NCI-H2107 treated with DMSO at 0.1 percent for 48 hours (cell line): ENCODE data around the gene MAP4K3.

Experiments used
- DNase-seq: peaks from one replicate; lab custom pipeline; 2025; ENCODE audit not compliant: unreplicated experiment; lab: John Stamatoyannopoulos, UW

The MAP4K3 gene

DNA sequence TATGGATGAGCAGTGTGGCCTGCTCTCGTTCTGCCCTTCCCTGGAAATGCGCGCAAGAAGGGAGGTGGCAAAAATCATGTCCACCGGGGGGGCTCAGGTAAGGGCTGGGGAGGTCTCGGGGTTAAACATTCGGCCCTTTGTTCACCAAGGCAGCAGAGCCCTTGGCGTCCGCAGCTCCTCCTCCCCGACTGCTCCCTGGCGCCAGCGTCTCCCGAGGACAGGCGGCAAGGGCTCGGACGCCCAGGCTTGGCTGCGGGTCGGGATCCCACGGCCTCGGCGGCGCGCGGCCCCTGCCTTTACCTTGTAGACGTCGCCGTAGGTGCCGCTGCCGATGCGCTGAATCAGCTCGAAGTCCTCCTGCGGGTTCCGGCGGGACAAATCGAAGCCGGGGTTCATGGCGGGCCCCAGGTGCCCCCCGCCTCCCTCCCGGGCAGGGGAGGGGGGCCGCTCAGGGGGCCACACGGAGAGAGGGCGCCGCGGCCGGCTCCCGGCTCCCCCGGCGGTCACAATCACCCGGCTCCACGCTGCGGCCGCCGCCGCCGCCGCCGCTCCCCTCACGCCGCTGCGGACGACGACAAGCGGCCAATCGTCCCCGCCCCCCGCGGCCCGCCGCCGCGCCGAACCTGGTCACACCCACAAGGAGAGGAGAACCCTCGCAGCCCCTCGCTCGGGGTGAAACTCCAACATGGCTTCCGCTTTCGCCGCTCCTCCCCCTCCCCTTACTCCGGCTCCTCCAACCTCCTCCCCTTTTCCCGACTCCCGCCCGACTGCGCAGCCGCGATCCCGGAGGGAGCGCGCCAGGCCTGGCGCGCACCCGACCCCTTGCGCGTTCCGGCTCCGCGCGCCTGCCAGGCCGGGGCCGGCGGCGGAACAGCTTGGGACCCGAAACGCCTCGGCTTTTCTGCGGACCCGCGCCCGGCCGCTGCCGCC, at the start of gene MAP4K3:
Gene MAP4K3 (minus strand): TSS at position 694 of the 930 bp plus-strand sequence. CDS start 298 bp downstream, at position 396.
- peak; percentile 90 for DNase-seq

DNA sequence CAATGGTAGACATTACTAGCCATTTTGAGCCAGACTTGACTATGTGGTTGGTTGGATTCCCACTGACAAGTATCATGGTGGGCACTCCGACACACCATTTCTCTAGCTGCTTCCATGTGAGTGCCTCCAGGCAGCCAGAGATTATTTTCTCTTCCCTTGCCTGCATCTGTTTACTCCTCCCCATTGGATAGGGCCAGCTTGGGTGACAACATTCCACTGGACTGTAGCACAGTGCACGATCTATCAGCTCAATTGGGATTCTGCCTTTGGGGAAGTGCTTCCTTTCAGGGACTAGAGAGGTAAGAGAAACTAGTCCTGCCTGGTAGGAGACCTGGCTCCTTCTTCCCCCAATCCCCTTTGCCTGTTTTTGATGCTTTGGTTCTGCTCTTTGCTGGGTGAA, 49.0 kb upstream of the MAP4K3 start:
- no peak for DNase-seq

DNA sequence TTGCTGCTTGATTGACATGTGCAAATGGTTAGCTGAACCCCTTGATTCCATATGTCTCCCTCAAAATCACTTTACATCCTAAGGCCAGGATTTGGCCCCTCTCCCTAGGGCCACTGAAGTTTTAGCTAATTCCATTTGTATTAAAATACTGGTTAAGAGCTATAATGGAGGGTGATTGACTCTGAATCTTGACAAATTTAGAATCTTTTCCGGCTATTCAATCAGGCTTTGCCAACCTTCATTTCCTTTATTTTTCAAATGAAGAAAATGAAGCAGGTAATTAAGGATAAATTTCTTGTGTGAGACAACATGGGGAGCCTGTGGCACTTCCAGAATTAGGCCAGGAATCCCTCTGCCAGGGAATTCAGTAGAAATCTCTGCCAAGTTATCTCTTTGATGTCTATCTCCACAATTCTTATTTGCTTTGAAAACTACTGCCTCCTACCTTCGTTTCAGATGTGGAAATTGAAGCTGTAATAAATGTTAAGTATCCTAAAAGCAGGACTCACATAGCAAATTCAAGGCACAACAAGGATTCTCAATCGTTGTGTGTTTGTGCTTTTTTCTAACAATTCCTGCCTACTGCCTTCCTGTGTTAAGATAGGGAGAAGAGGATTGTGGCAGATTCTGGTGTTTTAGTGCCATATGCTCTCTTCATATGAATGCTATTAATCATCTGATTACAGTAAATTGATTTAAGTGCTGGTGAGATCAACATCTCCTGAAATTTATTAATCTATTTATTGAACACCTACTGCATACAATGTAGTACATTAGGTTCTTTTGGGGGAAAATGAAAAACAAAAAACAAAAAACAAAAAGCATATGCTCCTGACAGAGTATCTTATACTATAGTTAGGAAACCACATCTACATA, 47.8 kb upstream of the MAP4K3 start:
- no peak for DNase-seq

DNA sequence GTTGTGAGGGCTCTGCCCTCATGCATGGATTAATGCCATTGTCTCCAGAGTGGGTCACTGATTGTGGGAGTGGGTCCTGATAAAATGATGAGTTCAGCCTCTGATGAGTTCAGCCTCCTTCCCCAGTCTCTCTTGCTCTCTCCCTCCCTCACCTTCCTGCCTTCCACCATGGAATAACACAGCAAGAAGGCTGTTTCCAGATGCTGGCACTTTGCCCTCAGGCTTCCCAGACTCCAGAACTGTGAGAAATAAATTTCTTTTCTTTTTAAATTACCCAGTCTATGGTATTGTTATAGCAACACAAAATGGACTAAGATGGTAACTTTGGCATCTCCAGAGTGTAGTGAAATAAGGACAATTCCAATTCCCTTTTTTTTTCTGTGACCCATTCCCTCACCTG, 47.1 kb upstream of the MAP4K3 start:
- DNase-seq = no peak

DNA sequence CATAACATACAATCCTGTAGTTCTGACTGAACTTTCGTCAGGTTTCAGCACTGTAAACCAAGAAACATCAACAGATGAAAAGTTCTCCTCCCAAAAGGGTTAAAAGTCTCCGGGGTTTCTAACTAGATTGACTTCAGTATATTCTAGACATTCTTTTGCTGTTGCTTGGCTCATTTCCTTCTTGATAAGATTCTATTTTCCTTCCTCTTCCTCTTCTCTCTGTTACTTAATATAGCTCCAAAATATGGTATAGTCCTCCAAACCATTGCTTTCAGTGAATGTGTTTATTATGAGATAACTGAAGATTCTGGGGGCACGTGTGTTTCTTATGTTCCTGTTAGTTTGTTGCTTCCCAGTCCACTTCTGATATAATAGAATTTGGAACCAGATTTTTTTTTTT, 46.4 kb upstream of the MAP4K3 start:
- DNase-seq = no peak

DNA sequence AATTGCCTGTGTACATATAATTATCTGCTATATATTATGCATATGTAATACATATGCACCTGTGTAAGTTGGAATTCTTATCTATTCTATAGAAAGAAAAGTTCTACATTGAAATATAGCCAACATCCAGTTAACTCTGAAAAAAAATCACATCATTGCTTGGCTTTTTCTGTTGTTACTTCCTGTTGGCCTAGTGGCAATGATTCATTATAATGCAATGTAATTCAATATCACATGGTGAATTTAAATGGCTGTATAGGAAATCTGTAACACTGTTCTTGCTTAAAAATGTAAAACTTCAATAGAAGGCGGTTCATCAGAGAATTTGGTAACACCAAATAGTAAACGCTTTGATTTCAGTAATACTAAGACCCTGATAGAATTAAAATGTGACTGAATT, 44.5 kb upstream of the MAP4K3 start:
- no peak for DNase-seq

DNA sequence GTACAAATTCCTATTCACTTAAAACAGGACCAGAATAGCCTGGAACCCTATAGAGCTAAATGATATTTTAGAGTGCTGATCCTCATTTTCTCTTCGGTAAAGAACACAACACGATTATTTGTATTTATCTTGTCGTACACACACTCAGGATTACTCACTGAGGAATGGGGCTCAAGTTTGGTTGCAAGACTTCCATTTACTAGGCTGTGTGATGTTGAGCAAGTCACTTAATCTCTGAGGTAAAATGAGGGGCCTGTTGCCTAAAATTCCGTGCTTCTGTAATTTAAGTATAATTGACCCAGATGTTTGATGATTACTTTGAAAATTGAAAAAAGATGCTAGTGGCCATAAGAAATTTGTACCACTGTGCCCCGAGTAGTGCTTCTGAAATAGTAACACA, 42.6 kb upstream of the MAP4K3 start:
- no peak for DNase-seq

DNA sequence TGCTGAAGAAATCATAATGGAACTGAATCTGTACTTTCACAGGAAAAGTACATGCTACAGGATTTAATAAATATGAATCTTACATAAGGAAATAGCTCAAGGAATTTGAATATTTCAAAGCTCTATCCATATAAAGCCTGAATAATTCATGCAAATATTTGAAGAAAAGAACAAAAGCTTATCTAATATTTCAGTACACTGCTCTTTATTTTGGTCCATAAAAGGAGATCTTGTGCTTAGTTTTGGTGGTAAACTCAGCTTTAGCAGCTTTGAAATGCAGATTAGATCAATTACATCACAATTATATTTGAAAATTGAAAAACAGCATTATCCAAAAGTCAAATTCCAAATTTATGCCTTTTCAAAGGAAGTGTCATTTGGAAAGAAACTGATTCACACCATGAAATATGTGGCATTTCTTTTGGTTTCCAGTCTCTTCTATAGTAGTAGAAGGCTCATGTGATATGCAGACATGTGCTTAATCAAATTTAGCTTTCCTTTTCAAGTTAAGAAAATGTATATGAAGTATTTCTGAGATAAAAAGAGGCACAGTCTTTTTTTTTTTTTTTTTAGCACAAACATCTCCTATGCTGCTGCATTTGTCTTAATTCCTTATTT, 42.1 kb upstream of the MAP4K3 start:
- no peak for DNase-seq

DNA sequence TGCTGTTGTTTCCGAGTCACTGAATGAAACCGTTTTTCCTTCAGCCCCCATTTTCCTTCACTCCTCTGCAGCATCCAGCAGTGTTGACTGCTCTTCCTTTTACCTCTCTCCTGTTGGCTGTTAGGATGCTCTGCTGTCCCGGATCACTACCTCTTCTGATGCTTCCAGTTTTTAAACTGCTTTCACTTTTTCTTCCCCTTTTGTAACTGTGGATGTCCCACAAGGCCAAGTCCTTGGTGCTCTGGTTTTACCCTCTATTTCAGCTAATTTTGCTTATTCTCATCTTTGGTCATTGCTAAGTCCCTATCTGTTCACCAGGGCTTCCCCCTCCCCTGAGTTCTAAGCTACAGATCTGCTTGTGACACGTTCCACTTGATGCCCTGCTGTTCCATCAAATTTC, 39.4 kb upstream of the MAP4K3 start:
- no peak for DNase-seq

DNA sequence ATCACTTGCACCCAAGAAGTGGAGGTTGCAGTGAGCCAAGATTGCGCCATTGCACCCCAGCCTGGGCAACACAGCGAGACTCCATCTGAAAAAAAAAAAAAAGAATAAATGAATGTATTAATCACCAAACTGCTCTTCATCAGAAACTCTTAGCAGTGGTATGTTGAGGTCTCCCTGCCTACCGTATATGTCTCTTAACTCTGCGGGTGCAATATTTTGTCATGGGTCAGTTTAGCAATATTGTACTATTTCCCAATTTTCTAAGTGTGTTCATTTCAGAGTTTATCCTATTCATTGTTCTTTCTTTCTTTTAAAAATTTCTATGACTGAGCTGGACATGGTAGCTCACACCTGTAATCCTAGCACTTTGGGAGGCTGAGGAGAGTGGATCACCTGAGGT, 37.9 kb upstream of the MAP4K3 start:
- DNase-seq = no peak

DNA sequence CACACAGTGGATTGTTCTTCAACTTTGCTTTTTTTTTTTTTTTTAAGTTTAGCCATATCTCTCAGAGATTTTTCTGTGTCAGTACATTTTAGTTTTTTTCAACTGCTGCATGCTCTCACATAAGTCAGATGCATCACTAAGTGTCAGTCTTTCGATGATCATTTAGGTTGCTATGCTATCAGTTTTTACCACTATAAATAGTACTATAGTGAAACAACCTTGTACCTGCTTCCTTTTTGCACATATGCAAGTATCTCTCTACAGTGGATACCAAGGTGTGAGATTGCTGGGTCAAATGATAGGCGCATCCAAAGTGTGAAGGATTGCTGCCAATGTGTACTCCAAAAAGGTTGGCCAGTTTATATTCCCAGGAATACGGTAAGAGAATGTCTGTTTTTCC, 33.5 kb upstream of the MAP4K3 start:
- no peak for DNase-seq

DNA sequence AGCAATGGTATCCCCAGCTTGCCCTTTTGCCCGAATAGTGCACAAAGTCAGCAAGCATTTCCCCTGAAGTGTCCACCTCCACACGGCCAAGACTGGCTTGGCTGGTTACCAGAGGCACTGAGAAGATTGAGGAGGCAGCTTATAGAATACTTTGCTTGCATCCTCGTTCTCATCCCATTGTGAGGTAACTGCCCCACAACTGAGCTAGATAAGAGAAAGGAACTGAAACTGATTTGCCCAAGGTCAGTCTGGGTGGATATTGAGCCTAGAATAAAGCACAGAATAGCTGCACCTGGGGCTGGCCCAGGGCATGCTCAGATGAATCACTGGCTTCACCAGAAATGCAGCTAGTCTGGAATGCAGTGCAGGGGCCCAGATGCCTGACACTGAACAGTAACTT, 32.7 kb upstream of the MAP4K3 start:
- DNase-seq = no peak

DNA sequence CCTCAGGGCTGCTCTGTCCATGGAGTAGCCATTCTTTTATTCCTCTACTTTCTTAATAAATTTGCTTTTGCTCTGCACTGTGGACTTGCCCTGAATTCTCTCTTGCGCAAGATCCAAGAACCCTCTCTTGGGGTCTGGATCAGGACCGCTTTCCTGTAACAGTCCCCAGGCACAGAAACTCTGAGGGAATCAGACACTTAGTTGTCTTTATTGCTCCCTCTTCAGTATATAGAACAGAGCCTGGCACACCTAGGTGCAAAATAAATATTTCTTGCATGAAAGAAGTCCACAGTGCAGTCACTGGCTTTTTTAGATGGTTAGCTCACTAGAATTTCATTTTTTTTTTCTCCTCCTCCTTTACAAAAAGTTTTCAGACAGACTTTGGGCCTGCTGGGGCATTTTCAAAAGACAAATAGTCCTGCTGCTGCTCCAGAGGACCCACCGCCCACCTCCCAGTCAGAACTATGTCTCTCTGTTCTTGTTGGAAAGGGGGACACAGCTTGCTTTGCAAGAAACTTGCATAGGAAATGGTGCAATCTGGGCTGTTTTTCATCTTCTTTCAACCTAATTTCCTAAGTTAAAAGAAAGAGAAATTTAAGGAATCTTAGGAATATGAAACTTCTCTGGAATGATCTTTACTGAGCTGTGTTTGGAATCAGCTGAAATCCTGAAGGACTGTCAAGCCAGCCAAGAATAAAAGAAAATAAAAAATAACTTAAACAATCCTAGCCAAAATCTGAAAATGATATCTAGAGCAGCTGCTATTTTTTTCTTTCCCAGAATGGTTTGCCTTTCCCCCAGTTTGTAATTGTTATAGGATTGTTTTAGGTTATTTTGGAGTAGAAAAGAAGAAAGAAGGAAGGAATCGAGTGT, 31.7 kb upstream of the MAP4K3 start:
- no peak for DNase-seq

DNA sequence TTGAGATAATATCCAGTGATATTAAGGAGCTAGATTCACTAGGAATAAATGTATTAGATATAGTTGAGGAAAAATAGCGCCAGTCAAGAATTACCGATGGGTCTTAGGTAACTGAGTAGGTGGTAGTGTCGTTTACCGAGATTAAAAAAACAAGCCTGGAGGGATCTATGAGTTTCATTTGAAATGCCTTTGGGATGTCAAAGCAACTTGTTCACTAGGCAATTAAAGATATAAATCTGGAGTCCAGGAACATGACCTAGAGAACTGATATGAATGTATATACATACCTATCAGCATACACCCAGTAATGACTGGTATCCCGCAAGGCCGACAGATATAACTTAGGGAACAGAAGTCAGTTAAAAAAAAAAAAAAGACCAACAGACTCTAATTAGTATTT, 29.2 kb upstream of the MAP4K3 start:
- no peak for DNase-seq

DNA sequence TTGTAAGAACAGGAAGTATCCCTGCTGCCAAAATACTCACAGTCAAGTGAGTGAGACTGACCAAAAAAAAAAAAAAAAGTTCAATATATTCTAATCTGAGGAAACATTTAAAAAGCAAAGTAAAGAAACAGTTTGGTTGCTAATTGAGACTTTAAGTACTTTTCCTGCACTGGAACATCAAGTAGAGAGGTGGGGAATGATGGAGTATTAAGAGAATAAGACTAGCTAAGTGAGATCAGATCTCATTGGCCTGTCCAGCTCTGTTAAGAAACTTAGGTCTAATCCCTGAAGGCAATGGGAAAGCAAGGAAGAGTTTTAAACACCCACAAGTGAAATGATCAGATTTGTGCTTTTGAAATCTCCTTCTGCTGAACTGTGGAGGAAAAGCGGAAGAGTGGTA, 27.8 kb upstream of the MAP4K3 start:
- no peak for DNase-seq

DNA sequence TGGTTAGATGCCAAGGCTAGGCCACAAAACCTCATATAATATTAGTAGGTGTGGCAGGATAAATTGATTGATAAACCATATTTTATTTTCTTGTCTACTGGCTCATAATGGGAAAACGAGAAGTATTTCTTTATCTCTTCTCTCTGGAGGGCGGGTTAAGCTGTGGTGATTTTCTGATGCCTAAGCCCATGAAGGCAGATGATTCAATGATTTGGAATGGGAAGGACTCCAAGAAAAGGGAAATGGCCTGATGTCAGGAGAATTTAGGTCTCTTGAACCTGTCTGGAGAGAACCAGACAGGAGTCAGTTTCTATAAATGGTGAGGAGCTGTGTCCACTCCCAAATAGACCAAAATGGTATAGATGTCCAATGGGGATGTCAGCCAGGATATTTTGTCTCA, 18.7 kb upstream of the MAP4K3 start:
- no peak for DNase-seq

DNA sequence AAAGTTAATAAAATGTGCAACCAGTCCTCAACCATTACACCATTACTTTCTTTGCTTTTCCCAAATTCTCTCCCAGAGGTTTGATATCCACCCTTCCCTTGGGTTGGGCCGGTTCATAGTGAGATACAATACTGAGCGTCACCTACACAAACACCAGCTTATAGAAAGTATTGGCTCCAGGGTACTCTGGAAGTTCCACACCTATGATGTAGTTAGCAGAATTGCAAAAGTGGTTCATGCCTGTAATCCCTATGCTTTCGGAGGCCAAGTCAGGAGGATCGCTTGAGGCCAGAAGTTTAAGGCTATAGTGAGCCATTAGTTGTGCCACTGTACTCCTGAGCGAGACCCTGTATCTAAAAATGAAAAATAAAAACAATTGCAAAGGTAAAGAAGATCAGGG, 15.3 kb upstream of the MAP4K3 start:
- no peak for DNase-seq

DNA sequence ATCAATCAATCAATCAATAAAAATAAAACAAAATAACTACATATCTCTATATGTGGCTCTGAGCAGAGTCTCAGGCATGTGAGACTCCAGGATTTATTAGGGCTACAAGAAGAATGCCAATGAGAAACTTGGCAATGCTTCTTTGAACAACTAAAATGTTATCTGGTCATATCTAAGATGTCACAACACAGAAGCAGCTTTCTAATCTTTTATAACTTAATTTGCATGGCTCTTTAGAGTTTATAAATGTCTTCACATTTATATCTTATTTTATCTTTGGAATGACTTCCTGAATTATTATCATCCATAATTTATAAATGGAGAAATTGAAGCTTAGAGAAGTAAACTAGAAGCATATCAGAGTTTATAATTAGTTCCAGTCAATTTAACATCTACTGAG, 14.9 kb upstream of the MAP4K3 start:
- no peak for DNase-seq

DNA sequence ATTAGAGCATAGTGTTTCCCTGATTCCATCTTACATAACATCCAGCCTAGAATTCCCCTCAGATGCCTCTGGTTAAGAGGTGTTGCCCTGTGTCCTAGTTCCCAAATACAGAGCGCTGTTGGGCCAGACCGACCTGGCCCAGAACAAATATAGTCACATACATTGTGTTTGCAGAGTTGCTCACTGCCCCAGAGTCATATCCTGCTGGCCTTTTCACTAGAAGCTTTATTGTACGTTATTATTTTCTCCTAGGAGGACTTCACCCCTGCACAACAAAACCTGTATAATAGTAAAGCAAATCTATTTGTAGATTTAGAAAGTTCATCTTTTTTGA, 11.1 kb upstream of the MAP4K3 start:
- DNase-seq = no peak

DNA sequence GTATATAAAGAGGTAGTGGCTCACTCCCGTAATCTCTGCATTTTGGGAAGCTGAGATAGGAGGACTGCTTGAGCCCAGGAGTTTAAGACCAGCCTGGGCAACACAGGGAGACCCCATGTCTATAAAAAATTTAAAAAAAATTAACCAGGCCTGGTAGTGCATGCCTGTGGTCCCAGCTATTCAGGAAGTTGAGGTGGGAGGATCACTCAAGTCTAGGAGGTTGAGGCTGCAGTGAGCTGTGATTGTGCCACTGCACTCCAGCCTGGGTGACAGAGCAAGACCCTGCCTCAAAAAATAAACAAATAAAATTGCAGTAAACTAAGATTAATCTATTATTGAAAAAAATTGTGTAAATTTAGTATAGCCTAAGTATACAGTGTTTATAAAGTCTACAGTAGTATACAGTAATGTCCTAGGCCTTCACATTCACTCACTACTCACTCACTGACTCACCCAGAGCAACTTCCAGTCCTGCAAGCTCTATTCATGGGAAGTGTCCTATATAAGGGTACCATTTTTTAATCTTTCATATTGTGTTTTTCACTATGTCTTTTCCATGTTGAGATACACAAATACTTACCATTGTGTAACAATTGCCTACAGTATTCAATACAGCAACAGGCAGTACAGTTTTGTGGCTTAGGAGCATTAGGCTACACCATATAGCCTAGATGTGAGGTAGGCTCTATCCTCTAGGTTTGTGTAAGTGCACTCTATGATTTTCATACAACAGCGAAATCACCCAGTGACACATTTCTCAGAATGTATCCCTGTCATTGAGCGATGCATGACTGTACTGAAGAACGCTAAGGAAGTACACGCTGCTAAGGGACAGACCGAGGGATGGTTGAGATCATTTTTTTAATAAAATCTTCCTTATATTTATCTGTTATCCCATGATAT, 10.4 kb upstream of the MAP4K3 start:
- DNase-seq = no peak
